SHP77 treated with DMSO at 0.1 percent for 48 hours (cell line): ENCODE measurements around the gene CGB3.
A peak's percentile ranks its signal among the peaks of the same experiment; 100 is the strongest.
"Not testable (repeated sequence)": the region's sequence is repeated elsewhere in the genome, so short reads cannot be mapped to it uniquely, and the experiment has no call there.

Experiments
- DNase-seq: peaks from one replicate; lab custom pipeline; 2025; lab: John Stamatoyannopoulos, UW

CGB3 gene

DNA sequence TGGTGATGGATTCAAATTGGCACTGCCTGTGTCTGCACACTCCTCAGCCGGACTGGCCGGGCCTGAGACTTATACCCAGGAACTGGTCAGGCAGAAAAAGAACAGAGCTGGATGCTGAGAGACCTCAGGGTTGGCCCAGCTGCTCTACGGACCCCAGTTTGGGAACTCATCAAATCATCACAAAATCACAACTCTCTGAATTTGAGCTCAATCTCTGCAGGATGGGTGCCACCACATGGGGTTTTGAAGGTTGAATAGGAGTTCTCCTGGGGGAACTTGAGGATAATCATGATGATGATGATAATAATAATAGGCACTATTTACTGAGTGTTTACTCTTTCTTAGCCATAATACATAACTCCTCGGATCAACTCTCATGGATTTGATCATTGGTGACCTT, 18.5 kb upstream of the CGB3 start:
- DNase-seq = not testable (repeated sequence)

DNA sequence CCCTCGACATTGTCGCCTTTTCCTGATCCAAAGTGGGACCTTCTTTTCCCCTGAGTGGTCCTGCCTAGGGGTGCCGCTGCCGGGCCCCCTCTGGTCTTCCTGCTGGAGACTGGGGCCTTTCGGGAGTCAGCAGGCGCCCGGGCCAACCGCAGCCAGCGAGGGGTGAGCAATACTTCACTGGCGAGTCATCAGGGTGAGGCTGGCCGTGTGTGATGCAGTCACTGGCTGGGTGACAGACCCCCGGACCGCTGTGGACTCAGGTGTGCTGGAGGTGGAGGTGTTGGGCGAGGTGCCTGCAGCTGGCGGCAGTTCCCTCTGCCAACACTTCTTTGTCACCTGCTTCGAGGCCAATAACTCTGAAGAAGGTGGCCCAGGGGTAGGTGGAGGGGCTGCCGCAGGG, 18.0 kb upstream of the CGB3 start:
- DNase-seq = no peak

DNA sequence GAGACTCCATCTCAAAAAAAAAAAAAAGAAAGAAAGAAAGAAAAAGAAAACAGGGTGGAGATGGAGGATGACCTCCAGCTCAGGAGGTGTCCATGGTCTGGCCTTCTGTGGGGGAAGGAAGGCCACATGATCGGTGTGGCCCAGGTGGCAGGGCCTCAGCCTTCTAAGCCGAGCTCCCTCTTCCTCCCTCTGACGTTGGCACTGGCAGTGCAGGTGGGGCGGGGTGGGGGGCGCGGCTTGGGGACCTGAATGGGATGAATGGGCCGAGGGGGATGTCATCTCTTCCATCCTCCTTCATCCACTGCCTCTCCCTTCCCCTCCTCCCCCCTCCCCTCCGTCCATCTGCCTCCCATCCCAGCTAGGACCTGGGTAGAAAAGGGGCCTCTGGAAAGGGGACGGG, 15.6 kb upstream of the CGB3 start:
- DNase-seq = not testable (repeated sequence)

DNA sequence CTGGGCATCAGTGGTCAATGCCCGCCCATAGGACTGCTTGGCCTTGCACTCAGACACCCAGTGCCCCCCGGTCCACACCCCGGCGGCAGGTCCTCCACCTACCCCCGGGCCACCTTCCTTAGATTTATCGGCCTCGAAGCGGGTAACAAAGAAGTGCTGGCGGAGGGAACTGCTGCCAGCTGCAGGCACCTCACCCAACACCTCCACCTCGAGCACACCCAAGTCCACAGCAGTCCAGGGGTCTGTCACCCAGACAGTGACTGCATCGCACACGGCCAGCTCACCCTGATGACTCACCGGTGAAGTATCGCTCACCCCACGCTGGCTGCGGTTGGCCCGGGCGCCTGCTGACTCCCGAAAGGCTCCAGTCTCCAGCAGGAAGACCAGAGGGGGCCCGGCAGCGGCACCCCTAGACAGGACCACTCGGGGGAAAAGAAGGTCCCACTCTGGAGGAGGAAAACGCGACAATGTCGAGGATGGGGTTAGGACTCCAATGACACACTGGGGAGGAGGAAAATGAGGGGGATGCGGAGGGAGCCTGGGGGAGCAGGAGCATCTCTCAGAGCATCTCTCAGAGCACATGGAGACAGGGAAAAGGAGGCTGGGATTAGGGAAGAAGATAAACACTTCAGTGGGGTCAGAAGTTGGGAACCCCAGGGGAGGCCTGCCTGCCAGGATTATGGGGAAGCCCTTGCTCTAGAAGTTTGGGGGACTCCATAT, 14.6 kb upstream of the CGB3 start:
- not testable (repeated sequence) for DNase-seq

DNA sequence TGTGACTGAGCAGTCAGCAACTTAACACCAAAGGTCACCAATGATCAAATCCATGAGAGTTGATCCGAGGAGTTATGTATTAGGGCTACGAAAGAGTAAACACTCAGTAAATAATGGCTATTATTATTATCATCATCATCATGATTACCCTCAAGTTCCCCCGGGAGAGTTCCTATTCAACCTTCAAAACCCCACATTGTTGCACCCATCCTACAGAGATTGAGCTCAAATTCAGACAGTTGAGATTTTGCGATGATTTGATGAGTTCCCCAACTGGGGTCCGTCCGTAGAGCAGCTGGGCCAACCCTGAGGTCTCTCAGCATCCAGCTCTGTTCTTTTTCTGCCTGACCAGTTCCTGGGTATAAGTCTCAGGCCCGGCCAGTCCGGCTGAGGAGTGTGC, 14.0 kb upstream of the CGB3 start:
- not testable (repeated sequence) for DNase-seq

DNA sequence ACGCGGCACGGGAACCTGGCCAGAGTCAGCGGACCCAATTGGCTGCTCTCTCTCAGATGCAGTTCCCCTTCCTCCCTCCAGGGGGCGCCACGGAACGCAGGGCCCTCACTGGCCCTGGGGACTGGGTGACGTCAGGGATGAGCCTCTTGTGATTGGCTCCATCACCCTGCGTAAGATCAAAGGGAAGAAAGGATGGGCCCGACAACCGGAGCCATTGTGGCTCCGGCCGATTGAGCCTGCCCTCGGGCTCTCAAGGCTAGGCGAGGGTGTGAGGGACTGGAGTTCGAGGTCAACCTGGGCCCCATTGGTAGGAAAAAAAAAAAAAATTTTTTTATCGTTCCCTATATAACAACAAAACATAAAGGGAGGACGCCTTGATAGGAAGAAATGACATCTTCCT, 12.7 kb upstream of the CGB3 start, which contains the start of gene CGB1:
TSS of gene CGB1 (minus strand) at position 81 of the 400 bp plus-strand sequence. CDS start 184 bp downstream, outside the sequence.
- peak; percentile 73 for DNase-seq

DNA sequence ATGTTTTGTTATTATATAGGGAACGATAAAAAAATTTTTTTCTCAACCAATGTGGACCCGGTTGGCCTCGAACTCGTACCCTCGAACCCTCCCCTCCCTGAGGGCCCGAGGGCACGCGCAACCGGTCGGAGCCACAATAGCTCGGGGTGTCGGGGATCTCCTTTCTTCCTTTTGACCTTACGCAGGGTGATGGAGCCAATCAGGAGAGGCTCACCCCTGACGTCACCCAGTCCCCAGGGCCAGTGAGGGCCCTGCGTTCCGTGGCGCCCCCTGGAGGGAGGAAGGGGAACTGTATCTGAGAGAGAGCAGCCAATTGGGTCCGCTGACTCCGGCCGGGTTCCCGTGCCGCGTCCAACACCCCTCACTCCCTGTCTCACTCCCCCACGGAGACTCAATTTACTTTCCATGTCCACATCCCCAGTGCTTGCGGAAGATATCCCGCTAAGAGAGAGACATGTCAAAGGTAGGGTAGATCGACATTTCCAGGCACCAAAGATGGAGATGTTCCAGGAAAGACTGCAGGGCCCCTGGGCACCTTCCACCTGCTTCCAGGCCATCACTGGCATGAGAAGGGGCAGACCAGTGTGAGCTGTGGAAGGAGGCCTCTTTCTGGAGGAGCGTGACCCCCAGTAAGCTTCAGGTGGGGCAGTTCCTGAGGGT, 7.6 kb upstream of the CGB3 start, which contains the start of gene CGB2:
TSS of gene CGB2 (plus strand) at position 249 of the 660 bp plus-strand sequence. CDS start at position 455, 206 bp downstream.
- peak; percentile 68 for DNase-seq

DNA sequence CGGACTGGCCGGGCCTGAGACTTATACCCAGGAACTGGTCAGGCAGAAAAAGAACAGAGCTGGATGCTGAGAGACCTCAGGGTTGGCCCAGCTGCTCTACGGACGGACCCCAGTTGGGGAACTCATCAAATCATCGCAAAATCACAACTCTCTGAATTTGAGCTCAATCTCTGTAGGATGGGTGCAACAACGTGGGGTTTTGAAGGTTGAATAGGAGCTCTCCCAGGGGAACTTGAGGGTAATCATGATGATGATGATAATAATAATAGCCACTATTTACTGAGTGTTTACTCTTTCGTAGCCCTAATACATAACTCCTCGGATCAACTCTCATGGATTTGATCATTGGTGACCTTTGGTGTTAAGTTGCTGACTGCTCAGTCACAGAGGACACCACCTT, 6.2 kb upstream of the CGB3 start:
- DNase-seq = not testable (repeated sequence)

DNA sequence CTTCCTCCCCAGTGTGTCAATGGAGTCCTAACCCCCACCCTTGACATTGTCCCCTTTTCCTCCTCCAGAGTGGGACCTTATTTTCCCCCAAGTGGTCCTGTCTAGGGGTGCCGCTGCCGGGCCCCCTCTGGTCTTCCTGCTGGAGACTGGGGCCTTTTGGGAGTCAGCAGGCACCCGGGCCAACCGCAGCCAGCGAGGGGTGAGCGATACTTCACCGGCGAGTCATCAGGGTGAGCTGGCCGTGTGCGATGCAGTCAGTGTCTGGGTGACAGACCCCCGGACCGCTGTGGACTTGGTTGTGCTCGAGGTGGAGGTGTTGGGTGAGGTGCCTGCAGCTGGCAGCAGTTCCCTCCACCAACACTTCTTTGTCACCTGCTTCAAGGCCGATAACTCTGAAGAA, 5.6 kb upstream of the CGB3 start:
- not testable (repeated sequence) for DNase-seq

DNA sequence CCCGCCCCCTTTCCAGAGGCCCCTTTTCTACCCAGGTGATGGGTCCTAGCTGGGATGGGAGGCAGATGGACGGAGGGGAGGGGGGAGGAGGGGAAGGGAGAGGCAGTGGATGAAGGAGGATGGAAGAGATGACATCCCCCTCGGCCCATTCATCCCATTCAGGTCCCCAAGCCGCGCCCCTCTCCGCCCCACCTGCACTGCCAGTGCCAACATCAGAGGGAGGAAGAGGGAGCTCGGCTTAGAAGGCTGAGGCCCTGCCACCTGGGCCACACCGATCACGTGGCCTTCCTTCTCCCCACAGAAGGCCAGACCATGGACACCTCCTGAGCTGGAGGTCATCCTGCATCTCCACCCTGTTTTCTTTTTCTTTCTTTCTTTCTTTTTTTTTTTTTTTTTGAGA, 4.6 kb upstream of the CGB3 start:
- not testable (repeated sequence) for DNase-seq

DNA sequence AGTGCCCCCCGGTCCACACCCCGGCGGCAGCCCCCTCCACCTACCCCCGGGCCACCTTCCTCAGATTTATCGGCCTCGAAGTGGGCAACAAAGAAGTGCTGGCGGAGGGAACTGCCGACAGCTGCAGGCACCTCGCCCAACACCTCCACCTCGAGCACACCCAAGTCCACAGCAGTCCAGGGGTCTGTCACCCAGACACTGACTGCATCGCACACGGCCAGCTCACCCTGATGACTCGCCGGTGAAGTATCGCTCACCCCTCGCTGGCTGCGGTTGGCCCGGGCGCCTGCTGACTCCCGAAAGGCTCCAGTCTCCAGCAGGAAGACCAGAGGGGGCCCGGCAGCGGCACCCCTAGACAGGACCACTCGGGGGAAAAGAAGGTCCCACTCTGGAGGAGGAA, 1.5 kb upstream of the CGB3 start:
- not testable (repeated sequence) for DNase-seq

DNA sequence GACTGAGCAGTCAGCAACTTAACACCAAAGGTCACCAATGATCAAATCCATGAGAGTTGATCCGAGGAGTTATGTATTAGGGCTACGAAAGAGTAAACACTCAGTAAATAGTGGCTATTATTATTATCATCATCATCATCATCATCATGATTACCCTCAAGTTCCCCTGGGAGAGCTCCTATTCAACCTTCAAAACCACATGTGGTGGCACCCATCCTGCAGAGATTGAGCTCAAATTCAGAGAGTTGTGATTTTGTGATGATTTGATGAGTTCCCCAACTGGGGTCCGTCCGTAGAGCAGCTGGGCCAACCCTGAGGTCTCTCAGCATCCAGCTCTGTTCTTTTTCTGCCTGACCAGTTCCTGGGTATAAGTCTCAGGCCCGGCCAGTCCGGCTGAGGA, 955 bp upstream of the CGB3 start:
- not testable (repeated sequence) for DNase-seq

DNA sequence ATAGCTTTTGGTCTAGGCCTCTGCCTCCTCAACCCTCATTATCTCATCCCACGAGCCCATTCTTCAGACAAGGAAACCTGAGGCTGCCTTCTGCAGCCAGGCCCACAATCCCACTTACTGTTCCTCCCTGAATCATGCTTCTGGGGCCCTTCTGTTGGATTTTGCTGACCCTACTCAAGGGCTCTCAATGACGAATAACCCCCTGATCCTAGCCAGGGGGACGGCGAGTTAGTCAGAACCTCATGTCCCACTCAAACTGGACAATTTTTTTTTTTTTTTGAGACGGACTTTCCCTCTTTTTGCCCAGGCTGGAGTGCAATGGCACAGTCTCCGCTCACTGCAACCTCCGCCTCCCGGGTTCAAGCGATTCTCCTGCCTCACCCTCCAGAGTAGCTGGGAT, 2.0 kb downstream of the CGB3 start:
- no peak for DNase-seq

DNA sequence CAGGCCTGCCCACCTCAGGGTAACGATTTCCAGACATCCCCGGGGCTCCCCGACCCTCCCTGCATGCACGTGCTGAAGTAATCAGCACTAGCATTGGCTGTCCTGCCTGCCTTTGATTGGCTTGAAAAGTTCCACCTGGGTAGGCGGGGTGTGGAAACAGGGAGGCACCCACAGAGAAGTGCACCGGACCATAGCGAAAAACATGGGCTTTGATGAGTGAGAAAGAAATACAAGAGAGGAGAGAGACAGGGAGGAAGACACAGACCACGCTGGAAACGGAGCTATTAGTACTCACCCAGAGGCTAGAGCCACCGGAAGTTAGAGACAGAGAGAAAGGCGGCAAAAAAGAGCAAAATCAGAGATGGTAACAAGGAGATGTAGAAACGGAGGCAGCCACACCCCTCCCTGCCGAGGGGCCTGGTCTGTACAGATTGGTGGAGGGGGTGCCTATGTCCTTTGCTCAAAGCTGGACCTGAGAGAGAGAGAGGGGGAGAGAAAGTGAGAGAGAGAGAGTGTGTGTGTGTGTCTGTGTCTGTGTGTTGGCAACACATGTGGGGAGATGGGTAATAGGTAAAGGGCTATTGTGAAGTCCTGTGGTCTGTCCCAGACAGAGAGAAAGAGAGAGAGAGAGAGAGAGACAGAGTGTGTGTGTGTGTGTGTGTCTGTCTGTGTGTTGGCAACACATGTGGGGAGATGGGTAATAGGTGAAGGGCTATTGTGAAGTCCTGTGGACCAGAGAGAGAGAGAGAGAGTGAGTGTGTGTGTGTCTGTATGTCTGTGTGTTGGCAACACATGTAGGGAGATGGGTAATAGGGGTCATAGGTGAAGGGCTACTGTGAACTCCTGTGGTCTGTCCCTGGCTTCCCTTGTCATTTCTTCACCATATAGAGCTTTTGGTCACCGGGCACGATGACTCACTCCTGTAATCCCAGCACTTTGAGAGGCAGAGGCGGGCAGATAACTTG, 2.9 kb downstream of the CGB3 start:
- DNase-seq = no peak

DNA sequence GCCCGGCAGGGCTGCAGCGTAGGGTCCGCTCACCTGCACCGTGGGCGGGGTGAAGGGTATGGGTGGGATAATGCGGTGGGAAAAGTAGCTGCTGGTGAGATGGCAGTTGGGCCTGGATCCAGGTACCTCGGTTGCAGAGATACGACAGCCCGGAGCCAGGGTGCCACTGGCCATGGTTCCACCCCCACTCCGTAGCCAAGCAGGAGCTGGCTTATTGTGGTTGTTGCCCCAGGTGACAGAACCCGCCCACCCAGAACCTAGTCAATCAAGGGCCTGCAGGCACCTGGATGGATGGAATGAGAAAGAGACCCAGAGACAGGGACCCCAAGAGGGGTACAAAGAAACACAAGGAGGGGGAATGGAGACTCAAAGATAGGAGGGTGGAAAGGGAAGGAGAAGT, 3.8 kb downstream of the CGB3 start:
- no peak for DNase-seq

DNA sequence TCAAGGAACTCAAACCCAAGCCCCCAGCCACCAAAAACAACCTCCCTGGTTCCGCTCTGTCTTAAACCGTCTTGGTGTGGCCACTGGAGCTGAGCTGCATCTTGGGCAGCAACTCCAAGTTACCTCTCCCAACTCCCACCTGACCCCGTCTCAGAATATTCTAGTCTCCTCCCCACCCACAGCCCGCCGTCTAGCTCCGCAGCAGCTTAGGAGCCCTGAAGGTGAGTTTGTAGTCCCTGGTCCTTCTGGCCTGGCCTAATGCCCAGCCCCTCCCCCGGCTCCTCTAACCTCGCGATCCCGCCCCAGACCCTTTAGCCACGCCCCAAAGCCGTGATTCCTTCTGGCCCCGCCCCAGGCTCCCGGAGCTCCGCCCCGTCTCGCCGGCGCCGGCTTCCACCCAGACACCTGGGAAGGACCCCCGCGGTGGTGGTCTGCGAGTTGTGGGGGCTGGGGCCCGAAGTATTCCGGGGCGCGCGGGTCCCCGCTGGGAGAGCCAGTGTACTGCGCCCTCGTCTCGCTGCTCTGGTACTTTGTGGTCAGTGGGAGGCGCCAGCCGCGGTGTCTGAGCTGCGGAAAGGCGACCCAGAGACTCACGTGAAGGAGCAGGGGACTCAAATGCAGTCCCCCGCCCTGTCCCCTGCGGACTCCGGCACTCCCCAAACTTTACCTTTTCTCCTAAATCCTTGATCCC, 4.7 kb downstream of the CGB3 start:
- DNase-seq = peak; percentile 31

DNA sequence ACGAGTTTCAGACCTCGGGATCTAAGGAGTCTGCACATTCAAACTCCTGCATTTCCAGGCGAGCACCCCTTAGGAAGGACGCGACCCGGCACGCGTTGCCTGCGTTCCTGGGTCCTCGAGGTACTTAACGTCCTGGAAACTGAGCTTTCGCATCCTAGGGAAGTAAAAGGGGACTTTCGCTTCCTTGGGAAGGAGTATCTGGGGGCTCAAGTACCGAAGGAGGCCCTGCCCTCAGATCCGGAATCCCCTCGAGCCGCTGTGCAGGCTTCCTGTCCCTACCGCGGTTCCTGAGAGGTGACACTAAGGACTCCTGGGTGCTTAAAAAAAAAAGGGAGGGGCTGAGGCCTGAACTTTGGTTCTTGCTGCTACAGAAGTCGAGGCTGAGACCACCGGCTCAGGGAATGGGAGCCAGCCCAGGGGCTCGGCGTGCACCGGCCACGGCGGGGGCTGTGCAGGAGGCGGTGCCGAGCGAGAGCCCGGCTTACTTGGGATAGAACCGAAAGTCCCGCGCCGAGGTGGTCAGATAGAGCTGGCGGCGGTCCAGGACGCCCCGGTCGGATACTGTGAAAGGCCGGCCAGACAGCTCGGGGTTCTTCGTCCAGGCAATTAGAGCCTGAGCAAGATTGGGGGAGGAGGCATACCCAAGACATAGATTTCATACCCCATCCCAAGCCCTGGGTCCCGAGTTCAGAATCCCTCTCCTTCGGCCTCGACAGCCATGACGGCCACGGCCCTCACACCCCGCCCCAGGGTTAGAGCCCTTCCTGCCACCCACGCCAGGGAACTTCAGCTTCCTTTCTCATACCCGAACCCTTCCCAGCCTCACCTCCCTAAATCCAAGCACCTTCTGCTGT, 5.5 kb downstream of the CGB3 start:
- DNase-seq = not testable (repeated sequence)

DNA sequence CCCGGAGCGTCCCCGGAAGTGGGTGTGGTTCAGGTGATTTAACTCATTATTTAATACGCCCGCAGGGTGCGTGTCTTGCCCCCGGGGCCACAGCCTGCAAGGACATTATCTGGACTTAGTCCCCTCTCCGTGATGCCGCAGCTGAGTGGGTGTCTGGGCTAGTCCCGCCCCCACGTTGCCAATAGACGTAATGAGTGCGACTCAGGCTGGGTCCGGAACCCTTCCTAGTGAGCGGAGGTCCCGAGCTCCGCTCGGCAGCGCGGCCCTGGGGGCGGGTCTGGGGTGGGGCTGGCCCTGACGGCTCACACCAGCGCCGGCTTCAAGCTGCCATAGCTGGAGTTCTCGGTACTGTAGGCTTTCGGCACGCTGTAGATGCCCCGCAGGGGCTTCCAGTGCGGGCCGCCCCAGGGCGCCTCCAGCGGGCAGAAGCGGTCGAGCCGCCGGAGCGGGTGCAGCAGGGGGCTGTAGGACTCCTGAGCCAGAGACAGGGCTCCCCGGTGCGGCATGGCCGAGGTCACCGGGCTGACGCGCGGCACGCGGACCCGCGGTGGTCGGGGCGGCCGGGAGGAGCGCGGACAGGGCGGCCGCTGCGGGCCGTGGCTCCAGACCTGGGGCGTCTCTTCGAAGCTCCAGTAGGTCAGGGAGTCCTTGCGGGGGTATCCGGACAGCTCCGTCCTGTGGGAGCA, 6.3 kb downstream of the CGB3 start:
- DNase-seq = peak; percentile 50

DNA sequence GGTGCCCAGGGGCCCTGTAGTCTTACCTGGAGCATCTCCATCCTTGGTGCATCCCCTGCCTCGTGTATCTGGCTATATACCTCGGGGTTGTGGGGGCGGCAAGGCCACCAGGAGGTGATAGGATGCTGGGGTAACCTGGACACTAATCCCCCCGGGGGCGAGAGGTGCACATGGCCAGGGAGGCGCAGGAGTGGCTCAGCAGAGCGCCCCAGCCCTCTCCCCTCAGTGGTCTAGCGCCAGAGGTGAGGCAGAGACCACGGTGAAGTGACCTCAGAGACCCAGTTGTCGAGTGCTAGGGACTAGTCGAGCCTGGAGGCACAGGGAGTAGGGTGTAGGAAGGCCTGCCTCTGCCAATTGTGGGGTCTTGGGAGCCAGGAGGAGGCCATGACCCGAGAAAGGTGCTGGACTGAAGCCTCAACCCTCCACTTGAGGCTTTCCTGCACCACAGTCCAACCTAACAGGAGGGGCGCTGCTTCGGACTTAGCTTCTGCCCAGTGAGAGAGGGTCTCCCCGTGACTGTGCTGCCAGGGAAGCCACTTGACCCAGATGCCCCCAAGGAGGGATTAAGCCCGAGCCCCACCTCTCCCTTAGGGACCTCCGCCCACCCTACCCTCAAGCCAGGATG, 7.0 kb downstream of the CGB3 start, which contains the start of gene LHB:
TSS of gene LHB (minus strand) at position 51 of the 625 bp plus-strand sequence. CDS start at position 41, 10 bp downstream.
- no peak for DNase-seq
